PFSK-1 (cell line): ENCODE results near the gene RGS9.

Source experiments
- FOXP2 ChIP-seq: optimal IDR thresholded peaks from 2 replicates; pipeline ENCODE3; 2011; ENCODE audit warnings: borderline replicate concordance, control low read depth, inconsistent platforms; ENCODE audit not compliant: insufficient read depth; ENCODE audit errors: extremely low read length, extremely low read depth
- POLR2AphosphoS5 ChIP-seq: IDR thresholded peaks from 2 replicates; pipeline ENCODE4 v1.6.1; 2012; ENCODE audit warnings: low read depth, mild to moderate bottlenecking, control low read depth, low read length, moderate library complexity
- REST ChIP-seq, 2 experiments: IDR thresholded peaks; 2 replicates each; pipeline versions ENCODE4 v1.6.1 to v1.8.0; 2011 to 2012; ENCODE audit warnings: low read depth in 2 of 2, low read length in 2 of 2, control low read depth in 1 of 2, inconsistent platforms in 1 of 2, mild to moderate bottlenecking in 1 of 2, moderate library complexity in 1 of 2; ENCODE audit not compliant: insufficient read depth in 1 of 2
- SIN3A ChIP-seq: IDR thresholded peaks from 2 replicates; pipeline ENCODE4 v1.6.1; 2012; ENCODE audit warnings: mild to moderate bottlenecking, low read length, moderate library complexity, borderline replicate concordance; ENCODE audit not compliant: insufficient read depth
- TAF1 ChIP-seq: IDR thresholded peaks from 2 replicates; pipeline ENCODE4 v1.6.1; 2012; ENCODE audit warnings: low read length, control low read depth, borderline replicate concordance; ENCODE audit not compliant: insufficient read depth

Gene RGS9

GRCh38 chr17:65097110-65097509, 40.1 kb upstream of the RGS9 start:
- TF ChIP-seq POLR2AphosphoS5 = no peak
- TF ChIP-seq FOXP2 = no peak
- TF ChIP-seq REST (IDR thresholded peaks at IDR 0.05; ENCODE audit: insufficient read depth in 1 of 2, low read depth in 2 of 2, low read length in 2 of 2) = no peak
- TF ChIP-seq SIN3A = no peak
- no peak for TF ChIP-seq TAF1

- TF ChIP-seq POLR2AphosphoS5 (no peak), TAF1 (no peak), FOXP2 (no peak), REST (IDR thresholded peaks at IDR 0.05; ENCODE audit: insufficient read depth in 1 of 2, low read depth in 2 of 2, low read length in 2 of 2) (no peak), SIN3A (no peak)
Observed at GRCh38 chr17:65099475-65099874, 37.7 kb upstream of the RGS9 start.

- no peak for TF ChIP-seq FOXP2
- TF ChIP-seq REST (IDR thresholded peaks at IDR 0.05; ENCODE audit: insufficient read depth in 1 of 2, low read depth in 2 of 2, low read length in 2 of 2) = no peak
- TF ChIP-seq TAF1 = no peak
- TF ChIP-seq SIN3A = no peak
- TF ChIP-seq POLR2AphosphoS5 = no peak
Observed at GRCh38 chr17:65099941-65100315, 37.2 kb upstream of the RGS9 start.

GRCh38 chr17:65100316-65101140, 36.6 kb upstream of the RGS9 start:
- no peak for TF ChIP-seq SIN3A
- TF ChIP-seq FOXP2 = peak; percentile 73
- 0 out of 2 replicates have a peak, but pooled peaks have one; percentile 38 for TF ChIP-seq POLR2AphosphoS5
- TF ChIP-seq TAF1 = 0 out of 2 replicates have a peak, but pooled peaks have one; percentile 34

GRCh38 chr17:65101371-65101770, 35.8 kb upstream of the RGS9 start:
- no peak for TF ChIP-seq TAF1
- TF ChIP-seq SIN3A = no peak
- TF ChIP-seq POLR2AphosphoS5 = no peak
- no peak for TF ChIP-seq REST (IDR thresholded peaks at IDR 0.05; ENCODE audit: insufficient read depth in 1 of 2, low read depth in 2 of 2, low read length in 2 of 2)
- no peak for TF ChIP-seq FOXP2
